A549 treated with Mapracorat at 1 μM for 4 hours (cell line): ENCODE results near the gene RHOV. TPM values are rescaled to one million over a fixed set of nuclear protein-coding genes. Genes with fewer than 3 reads are reported as not detected.

Experiments
- total RNA-seq: library from RNA; stranded (reverse); fragments of 200-300 nt; extraction: Qiagen RNA extraction; gene quantifications from 5 replicates; pipeline ENCODE4 v1.2.3, GENCODE V29; 2022

RHOV gene, protein sequence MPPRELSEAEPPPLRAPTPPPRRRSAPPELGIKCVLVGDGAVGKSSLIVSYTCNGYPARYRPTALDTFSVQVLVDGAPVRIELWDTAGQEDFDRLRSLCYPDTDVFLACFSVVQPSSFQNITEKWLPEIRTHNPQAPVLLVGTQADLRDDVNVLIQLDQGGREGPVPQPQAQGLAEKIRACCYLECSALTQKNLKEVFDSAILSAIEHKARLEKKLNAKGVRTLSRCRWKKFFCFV
- total RNA-seq, result 4.2 to 5.8 TPM (median 4.8 TPM) in 5 replicates

DNA sequence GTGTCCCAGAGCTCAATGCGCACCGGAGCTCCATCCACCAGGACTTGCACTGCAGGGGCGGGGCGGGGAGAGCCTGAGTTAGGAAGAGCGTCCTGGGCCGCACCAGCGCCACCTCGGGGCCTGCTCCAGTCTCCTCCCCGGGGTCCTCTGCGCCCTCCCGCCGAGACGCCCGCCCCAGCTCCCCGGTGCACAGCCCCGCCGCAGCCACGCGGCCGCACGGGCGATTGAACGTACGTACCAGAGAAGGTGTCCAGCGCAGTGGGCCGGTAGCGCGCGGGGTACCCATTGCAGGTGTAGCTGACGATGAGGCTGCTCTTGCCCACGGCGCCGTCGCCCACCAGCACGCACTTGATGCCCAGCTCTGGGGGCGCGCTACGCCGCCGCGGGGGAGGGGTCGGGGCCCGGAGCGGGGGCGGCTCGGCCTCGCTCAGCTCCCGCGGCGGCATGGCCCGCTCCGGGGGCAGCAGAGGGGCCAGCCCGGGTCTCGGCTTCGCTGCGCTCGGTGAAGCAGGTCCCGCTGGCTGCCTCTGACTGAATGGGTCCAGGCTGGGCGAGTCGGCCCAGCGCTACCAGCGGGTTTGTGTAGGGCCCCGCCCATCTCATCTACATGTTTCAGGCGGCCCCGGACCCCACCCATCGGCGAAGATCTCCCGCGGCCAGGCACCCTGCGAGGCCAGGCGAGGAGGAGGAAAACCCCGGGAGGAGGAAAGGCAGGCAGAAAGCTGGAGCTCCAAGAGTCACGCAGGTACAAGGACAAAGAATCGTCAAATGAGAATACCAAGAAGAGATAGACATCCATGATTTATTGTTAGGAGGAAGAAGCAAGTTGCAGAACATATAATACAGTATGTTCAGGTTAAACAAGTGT is at the start of gene RHOV:
Gene RHOV, minus strand, starts transcription at position 541 of the 868 bp plus-strand sequence. Its CDS starts 95 bp downstream, at position 446.

DNA sequence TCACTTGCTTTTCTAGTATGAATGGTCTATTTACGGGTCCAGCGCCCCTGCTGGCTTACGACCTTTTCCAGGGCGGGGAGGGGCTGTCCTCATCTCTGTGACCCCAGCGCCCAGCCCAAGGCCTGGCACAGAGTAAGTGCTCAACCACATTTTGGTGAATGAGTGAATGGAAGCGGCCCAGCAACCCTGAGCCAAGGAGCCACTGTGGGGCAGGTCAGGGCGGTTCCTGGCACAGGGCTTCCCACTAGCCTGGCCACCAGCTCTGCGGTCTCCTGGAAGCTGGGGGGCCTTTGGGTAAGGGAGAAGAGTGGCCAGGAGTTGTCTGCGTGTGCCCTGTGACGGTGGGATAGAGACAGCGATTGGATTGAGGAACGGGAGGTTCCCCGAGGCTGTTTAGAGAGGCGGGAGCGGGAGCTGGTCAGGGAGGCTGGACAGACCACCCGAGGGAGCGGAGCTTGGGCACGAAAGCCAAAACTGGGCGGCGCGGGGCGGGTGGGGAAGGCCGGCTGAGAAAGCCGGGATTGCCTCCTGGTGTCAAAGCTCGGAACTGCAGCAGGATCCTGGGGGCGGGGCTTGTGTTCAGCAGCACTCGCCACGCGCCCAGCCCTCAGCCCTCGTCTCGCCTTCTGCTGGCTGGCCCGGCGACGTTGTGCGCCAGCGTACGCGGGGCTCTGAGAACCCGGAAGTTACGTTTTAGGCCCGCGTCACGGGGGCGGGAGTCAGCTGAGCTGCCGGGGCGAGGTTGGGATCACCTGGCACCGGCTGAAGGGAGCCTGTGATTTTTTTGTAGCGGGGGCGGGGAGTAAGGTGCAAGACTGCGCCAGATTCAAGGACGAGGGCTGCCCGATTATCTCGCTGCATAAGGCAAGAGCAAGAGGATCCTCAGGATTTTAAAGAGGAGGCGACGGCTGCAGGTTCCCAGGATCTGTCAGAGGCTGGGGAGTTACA is 20.0 kb upstream of the RHOV start, which contains the start of gene VPS18:
Gene VPS18, plus strand, starts transcription at position 718 of the 948 bp plus-strand sequence. CDS start 319 bp downstream, outside the sequence.

DNA sequence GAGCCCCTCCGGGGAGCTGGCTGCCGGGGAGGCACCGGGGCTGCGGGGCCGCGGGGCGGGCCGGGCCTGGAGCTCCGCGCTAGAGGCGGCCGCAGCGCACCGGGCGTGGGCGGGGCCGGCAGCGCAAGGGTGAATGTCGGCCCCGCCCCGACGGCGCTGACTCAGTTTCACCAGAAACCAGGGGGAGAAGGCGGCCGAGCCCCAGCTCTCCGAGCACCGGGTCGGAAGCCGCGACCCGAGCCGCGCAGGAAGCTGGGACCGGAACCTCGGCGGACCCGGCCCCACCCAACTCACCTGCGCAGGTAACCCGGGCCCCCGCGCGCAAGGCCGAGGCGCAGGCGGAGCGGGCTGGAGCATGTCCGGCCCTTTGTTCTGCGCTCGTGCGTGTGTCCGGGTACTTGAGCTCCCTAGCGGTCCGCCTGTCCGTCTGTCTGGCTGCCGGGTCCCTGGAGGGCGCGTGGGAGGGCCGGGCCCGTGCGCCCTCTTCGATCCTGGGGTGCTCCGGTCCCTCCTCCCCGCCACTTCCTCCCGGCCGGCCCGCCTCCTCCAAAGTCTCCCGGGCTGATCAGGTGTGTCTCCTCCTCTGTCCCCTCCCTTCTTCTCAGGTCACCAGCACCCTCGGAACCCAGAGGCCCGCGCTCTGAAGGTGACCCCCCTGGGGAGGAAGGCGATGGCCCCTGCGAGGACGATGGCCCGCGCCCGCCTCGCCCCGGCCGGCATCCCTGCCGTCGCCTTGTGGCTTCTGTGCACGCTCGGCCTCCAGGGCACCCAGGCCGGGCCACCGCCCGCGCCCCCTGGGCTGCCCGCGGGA is 29.9 kb downstream of the RHOV start, which contains the start of gene SPINT1:
Gene SPINT1, plus strand, starts transcription at position 164 of the 811 bp plus-strand sequence. Its CDS starts 507 bp downstream, at position 671.

DNA sequence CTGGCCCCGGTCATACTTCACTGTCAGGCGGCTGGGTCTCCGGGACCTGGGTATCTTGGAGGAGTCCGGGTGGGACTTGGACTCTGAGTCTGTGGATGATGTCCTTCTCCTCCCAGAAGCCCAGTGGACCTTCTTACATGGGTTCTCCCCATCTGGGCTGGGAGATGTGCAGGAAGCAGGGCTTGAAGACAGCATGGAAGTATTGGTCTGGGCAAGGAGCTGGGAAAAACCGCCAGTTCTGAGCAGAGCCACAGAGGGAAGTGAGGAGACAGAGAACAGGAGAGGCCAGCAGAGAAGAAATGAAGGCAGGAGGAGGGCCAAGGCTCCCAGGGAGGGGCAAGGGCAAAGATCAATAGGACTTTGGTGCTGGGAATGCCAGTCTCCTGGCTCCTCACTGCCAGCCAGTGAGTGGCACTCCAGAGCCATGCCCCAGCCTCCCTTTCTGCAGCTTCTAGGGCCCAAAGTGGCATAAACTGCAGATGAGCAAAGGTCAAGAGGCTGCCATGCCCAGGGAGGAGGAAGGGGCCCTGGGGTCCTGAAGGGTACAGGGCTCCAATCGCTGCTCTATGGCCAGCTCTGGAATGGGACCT is 45.5 kb downstream of the RHOV start, which contains the start of gene PPP1R14D:
Gene PPP1R14D, minus strand, starts transcription at position 262 of the 590 bp plus-strand sequence. Its CDS starts 67 bp downstream, at position 195.

Other genes starting within 250 kb of the RHOV start
- gene RAD51, start 179.1 kb downstream of the RHOV start, total RNA-seq, result 17.3 to 21.5 TPM (median 19.4 TPM) in 5 replicates
- gene RMDN3, start 119.0 kb downstream of the RHOV start, total RNA-seq, result 21.8 to 22.8 TPM (median 22.2 TPM) in 5 replicates
- gene GCHFR, start 110.2 kb downstream of the RHOV start, total RNA-seq, result 6.7 to 8.7 TPM (median 7.4 TPM) in 5 replicates
- 0.07 TPM in 3 of 5 replicates, not detected in the others for gene C15orf62, start 104.3 kb downstream of the RHOV start, total RNA-seq
- 13.9 to 19.2 TPM (median 17.3 TPM) in 5 replicates for gene ZFYVE19, start 67.1 kb downstream of the RHOV start, total RNA-seq
- gene DNAJC17, start 66.8 kb downstream of the RHOV start, total RNA-seq, result 18.5 to 28.4 TPM (median 24.0 TPM) in 5 replicates
- gene PPP1R14D, start 45.5 kb downstream of the RHOV start, total RNA-seq, result 0.20 to 0.33 TPM in 2 of 5 replicates, not detected in the others
- 0.59 to 1.2 TPM (median 0.91 TPM) in 5 replicates for gene SPINT1, start 30.2 kb downstream of the RHOV start, total RNA-seq
- gene VPS18, start 20.2 kb upstream of the RHOV start, total RNA-seq, result 18.7 to 25.6 TPM (median 23.9 TPM) in 5 replicates
- gene DLL4, start 55.1 kb upstream of the RHOV start, total RNA-seq, result 1.1 to 2.0 TPM (median 1.8 TPM) in 5 replicates
- 4.4 to 8.2 TPM (median 6.1 TPM) in 5 replicates for gene CHAC1, start 79.2 kb upstream of the RHOV start, total RNA-seq
- gene INO80, start 242.0 kb upstream of the RHOV start, total RNA-seq, result 12.2 to 15.4 TPM (median 12.3 TPM) in 5 replicates